ENCODE results near the gene SNRPA.

GRCh38 chr19:40780582-40780981, 29.6 kb downstream of the SNRPA start:
- TF ChIP-seq CTCF (IDR thresholded peaks at IDR 0.05; ENCODE audit: low read length) = no peak
- no peak for TF ChIP-seq EZH2 (IDR thresholded peaks at IDR 0.05; ENCODE audit: borderline replicate concordance, low read length)

Measured in OCI-LY1 (cell line).